ENCODE data around the gene DDX3X.

The DDX3X gene

DNA sequence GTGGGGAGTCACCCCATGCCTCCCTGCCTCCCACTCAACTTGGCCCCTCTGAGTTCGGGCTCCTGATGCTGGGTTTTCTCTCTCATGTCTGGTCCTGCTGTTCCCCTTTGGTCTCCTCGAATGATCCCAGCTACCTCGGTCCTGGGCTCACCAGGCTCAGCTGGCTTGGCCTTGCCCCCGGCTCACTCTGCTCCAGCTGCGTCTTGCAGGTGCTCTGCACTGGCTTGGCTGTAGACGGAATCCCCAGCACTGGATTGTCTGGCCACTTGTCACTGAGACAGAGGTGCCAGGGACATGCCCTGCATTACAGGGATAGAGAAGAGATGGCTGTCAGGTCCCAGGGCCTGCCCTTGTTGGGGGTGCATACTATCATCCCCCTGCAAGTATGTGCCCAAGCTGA lies 71.6 kb downstream of the DDX3X start:
- H2AFZ ChIP-seq (ENCODE audit: low read depth, low read length), result no peak overlapping the region
- no peak overlapping the region for H3K9ac ChIP-seq (ENCODE audit: low read length)
- no peaks in the 10 kb centered on the region for H3K27me3 ChIP-seq (ENCODE audit: low read depth, low read length)
- H4K20me1 ChIP-seq (ENCODE audit: insufficient read depth, low read length), result no peaks in the 10 kb centered on the region
- no peaks in the 10 kb centered on the region for H3K36me3 ChIP-seq (replicated peaks; ENCODE audit: low read depth, low read length)
- H3K4me3 ChIP-seq (ENCODE audit: low read length), result no peak overlapping the region
- no peaks in the 10 kb centered on the region for H3K4me1 ChIP-seq (ENCODE audit: low read length)
- no peak for TF ChIP-seq EZH2phosphoT487 (IDR thresholded peaks at IDR 0.05; ENCODE audit: low read depth)
- no peak for TF ChIP-seq CTCF (IDR thresholded peaks at IDR 0.05; ENCODE audit: low read depth, low read length)
- no peak overlapping the region for H3K27ac ChIP-seq (ENCODE audit: low read length)
- no peaks in the 10 kb centered on the region for H3K79me2 ChIP-seq (ENCODE audit: low read length)
- H3K9me3 ChIP-seq (ENCODE audit: insufficient read depth, low read length), result no peaks in the 10 kb centered on the region
- no peak overlapping the region for H3K4me2 ChIP-seq (ENCODE audit: low read length)

GRCh38 chrX:41406201-41406600 lies 72.2 kb downstream of the DDX3X start:
- H3K27ac ChIP-seq (ENCODE audit: low read length), result no peak overlapping the region
- no peak for TF ChIP-seq EZH2phosphoT487 (IDR thresholded peaks at IDR 0.05; ENCODE audit: low read depth)
- no peak for TF ChIP-seq CTCF (IDR thresholded peaks at IDR 0.05; ENCODE audit: low read depth, low read length)
- H3K9me3 ChIP-seq (ENCODE audit: insufficient read depth, low read length), result no peaks in the 10 kb centered on the region
- H3K4me1 ChIP-seq (ENCODE audit: low read length), result no peaks in the 10 kb centered on the region
- H3K36me3 ChIP-seq (replicated peaks; ENCODE audit: low read depth, low read length), result no peaks in the 10 kb centered on the region
- no peaks in the 10 kb centered on the region for H3K79me2 ChIP-seq (ENCODE audit: low read length)
- H3K27me3 ChIP-seq (ENCODE audit: low read depth, low read length), result no peaks in the 10 kb centered on the region
- H3K4me3 ChIP-seq (ENCODE audit: low read length), result no peak overlapping the region
- H3K9ac ChIP-seq (ENCODE audit: low read length), result no peak overlapping the region
- no peak overlapping the region for H2AFZ ChIP-seq (ENCODE audit: low read depth, low read length)
- no peak overlapping the region for H3K4me2 ChIP-seq (ENCODE audit: low read length)
- no peaks in the 10 kb centered on the region for H4K20me1 ChIP-seq (ENCODE audit: insufficient read depth, low read length)

DNA sequence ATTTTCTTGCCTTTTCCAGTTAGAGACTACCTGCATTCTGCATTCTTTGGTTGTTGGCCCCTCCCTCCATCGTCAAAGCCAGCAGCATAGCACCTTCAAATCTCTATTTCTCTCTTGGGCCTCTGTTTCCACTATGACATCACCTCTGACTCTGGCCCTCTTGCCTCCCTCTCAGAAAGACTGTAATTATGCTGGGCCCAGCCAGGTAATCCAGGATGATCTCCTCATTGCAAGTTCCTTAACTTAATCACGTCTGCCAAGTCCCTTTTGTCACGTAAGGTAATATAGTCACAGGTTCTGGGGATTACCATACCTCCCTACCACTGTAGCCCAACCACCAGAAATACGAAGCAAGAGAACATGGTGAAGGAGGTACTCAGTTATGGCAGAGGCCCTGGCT lies 73.9 kb downstream of the DDX3X start:
- Histone ChIP-seq H3K27me3 (ENCODE audit: low read depth, low read length) (no peaks in the 10 kb centered on the region), H2AFZ (ENCODE audit: low read depth, low read length) (no peak overlapping the region), H3K9ac (ENCODE audit: low read length) (no peak overlapping the region), H3K36me3 (replicated peaks; ENCODE audit: low read depth, low read length) (no peaks in the 10 kb centered on the region), H4K20me1 (ENCODE audit: insufficient read depth, low read length) (no peaks in the 10 kb centered on the region), H3K4me3 (ENCODE audit: low read length) (no peak overlapping the region), H3K79me2 (ENCODE audit: low read length) (no peaks in the 10 kb centered on the region), H3K4me1 (ENCODE audit: low read length) (no peaks in the 10 kb centered on the region), H3K9me3 (ENCODE audit: insufficient read depth, low read length) (no peaks in the 10 kb centered on the region), H3K27ac (ENCODE audit: low read length) (no peak overlapping the region), H3K4me2 (ENCODE audit: low read length) (no peak overlapping the region)
- TF ChIP-seq EZH2phosphoT487 (IDR thresholded peaks at IDR 0.05; ENCODE audit: low read depth), result no peak
- no peak for TF ChIP-seq CTCF (IDR thresholded peaks at IDR 0.05; ENCODE audit: low read depth, low read length)

DNA sequence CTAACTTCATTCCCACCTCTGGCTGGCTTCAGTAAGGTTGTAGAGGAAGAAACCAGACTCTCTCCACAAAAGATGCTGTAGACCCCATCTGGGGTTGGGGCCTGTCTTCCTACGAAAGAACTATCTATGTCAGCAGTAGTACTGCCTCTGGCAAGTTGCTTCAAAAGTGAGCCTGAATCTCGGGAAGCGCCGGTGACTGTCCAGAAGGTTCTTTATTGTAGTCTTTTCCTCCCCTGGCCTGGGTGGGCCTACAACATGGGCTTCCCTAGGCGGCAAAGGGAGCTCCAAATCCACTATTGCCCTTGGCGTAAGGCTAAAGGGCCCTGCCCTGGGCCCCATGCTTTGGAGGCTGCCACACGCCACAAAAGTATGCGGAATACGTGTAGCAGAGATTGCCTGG lies 74.6 kb downstream of the DDX3X start:
- no peaks in the 10 kb centered on the region for H3K27me3 ChIP-seq (ENCODE audit: low read depth, low read length)
- no peak overlapping the region for H2AFZ ChIP-seq (ENCODE audit: low read depth, low read length)
- H3K4me1 ChIP-seq (ENCODE audit: low read length), result no peaks in the 10 kb centered on the region
- H3K4me3 ChIP-seq (ENCODE audit: low read length), result no peak overlapping the region
- H3K9me3 ChIP-seq (ENCODE audit: insufficient read depth, low read length), result no peaks in the 10 kb centered on the region
- TF ChIP-seq CTCF (IDR thresholded peaks at IDR 0.05; ENCODE audit: low read depth, low read length), result no peak
- no peak for TF ChIP-seq EZH2phosphoT487 (IDR thresholded peaks at IDR 0.05; ENCODE audit: low read depth)
- H3K36me3 ChIP-seq (replicated peaks; ENCODE audit: low read depth, low read length), result no peaks in the 10 kb centered on the region
- no peaks in the 10 kb centered on the region for H3K79me2 ChIP-seq (ENCODE audit: low read length)
- H4K20me1 ChIP-seq (ENCODE audit: insufficient read depth, low read length), result no peaks in the 10 kb centered on the region
- no peak overlapping the region for H3K4me2 ChIP-seq (ENCODE audit: low read length)
- no peak overlapping the region for H3K9ac ChIP-seq (ENCODE audit: low read length)
- no peak overlapping the region for H3K27ac ChIP-seq (ENCODE audit: low read length)

All from OCI-LY3 (cell line).